ENCODE data around the gene RHBDL3.
"Not testable (repeated sequence)": the region's sequence is repeated elsewhere in the genome, so short reads cannot be mapped to it uniquely, and the experiment has no call there.

Gene RHBDL3, protein sequence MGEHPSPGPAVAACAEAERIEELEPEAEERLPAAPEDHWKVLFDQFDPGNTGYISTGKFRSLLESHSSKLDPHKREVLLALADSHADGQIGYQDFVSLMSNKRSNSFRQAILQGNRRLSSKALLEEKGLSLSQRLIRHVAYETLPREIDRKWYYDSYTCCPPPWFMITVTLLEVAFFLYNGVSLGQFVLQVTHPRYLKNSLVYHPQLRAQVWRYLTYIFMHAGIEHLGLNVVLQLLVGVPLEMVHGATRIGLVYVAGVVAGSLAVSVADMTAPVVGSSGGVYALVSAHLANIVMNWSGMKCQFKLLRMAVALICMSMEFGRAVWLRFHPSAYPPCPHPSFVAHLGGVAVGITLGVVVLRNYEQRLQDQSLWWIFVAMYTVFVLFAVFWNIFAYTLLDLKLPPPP

DNA sequence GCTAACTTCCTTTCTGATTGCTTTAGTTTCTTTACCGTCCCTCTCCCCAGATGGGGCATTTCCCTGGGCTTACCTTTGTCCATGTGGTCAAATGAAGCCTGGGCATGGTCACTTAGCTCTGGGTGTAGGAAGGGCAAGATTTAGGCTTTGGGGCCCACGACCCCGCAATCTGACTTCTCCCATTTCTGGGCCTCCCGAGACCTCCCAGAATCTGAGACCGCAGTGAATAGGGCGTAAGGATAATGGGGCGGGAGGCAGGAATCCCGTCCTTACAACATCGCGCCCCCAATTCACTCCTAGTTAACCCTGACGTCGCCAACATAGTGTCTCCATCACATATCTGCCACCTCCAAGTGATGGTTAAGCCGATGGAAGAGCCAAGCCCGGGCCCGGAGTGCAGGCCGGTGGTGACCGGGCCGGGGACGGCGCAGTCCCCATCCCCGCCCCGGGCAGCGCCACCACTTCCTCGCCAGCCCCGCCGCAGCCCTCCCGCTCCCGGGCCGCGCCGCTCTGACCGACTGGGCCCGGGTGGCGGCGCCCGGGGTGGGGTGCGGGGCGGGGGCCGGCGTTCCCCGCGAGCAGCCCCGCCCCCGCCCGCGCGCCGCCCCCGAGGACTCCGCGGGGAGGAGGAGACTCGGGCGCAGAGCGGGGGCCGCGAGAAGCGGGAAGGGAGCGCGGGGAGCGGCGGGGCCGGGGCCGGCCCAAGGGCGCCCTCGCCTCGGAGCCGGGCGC lies at the start of gene RHBDL3:
RHBDL3 (plus strand) TSS at position 641 of the 732 bp plus-strand sequence. CDS start 358 bp downstream, outside the sequence.
- no peak for DNase-seq

DNA sequence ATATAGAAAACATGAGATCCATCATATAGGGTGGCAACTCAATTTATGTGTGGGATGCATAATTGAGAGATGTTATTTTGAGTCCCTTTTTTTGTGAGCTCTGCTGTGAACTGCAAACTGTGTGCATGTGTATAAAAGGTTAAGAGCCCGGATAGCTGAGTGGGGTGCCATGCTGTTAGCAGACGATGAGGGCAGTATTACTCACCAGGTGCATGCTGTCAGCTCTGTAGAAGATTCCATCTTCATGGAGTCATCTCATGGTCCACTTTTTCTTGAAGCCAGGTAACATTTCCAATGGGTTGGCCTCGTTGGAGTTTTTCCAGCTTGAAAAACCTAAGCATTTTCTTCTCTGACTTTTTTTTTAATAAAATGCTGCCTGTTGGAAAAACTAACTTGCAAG lies 43.0 kb upstream of the RHBDL3 start:
- no peak for DNase-seq

DNA sequence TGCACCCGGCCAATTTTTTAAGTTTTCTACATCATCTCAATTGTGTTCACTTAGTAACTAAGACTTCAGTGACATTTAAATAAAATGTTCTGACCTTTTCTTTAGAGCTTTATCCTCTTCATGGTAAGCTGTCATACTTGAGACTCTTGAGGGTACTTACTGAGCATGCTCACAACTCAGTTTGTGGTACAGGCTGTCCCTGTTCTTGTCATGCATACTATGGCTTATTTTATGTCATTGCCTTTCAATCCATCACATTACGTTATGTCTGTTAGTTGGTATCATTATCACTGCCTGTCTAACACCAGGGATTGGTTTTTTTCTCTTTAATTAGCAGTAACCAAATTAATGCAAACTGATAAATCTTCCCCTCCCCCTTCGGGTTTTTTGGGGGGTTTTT lies 41.9 kb upstream of the RHBDL3 start:
- no peak for DNase-seq

DNA sequence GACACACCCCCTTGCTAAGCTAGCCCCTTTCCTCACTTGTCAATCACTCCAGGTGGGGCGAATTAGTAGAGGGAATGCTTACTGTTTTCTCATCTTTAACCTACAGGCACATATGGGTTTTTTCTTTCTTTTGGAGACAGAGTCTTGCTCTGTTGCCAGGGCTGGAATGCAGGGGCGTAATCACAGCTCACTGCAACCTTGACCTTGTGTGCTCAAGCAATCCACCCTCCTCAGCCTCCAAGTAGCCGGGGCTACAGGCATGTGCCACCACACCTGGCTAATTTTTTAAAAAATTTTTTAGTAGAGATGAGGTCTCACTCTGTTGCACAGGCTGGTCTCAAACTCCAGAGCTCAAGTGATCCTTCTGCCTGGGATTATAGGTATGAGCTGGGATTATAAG lies 38.7 kb upstream of the RHBDL3 start:
- DNase-seq: no peak

DNA sequence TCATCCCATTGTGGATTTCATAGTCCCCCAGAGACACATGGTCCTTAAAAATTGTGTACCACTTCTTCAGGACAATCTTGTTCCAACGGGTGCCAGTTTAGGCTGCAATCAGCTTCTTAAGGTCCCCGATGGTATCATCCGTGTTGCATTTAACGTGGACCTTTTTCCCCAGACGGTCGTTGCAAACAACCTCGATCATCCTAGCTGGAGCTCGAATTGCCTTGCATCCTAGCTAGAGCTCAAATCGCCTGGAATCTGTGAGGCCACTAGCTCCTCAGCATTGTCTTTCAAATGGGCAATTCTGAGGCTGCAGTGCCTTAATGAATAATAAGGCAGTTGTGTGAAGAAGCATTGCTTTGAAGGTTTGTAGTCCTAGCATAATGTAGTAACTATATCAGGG lies 37.7 kb upstream of the RHBDL3 start:
- no peak for DNase-seq

DNA sequence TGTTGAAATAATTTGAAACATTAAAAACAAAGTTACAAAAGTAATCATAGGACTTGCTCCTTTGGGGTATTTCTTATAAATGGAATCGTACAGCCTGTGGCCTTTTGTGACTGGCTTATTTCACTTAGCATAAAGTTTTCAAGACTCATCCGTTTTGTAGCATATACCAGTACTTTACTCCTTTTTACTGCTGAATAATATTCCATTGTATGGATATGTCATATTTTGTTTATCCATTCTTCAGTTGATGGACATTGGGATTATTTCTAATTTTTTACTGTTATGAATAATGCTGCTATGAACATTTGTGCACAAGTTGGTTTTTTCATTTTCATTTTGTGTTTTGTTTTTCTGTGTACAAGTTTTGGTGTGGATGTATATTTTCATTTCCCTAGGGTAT lies 30.0 kb upstream of the RHBDL3 start:
- DNase-seq: no peak

DNA sequence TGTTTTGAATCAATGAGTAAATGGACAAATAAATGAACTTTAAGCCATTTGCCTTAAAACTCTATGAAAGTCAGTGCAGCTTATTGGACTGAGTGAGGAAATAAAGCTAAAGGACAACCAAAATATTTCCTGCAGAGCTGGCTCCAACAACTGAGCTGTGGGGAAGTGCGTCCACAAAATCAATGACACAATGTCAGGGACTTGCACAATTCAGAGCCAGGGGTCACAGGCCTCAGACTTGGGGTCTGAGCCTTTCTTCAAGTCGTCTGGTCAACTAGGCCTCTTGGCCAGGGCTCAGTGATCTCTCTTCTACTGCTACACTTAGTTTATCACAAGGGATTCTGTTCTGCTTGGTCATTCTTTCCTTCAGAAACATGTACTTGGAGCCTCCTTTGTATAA lies 26.2 kb upstream of the RHBDL3 start:
- no peak for DNase-seq

DNA sequence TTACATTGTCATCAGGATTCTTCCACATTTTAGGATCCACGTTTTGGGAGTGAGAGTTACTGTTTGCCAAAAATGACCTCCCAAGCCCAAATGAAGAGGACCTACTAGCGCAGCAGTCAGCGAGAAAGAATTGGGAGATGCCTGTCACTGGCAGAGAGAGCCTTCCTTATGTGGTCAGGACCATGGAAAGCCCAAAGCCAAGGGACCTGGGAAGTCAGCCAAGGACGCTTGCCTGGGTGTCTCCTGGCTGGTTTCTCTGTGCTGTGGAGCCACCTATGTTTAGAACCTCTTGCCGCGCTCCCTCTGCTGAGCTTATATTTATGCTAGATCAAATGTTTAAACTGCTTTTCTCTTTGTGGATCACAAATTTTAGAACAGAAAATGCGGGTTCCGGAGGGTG lies 24.9 kb upstream of the RHBDL3 start:
- DNase-seq: no peak

DNA sequence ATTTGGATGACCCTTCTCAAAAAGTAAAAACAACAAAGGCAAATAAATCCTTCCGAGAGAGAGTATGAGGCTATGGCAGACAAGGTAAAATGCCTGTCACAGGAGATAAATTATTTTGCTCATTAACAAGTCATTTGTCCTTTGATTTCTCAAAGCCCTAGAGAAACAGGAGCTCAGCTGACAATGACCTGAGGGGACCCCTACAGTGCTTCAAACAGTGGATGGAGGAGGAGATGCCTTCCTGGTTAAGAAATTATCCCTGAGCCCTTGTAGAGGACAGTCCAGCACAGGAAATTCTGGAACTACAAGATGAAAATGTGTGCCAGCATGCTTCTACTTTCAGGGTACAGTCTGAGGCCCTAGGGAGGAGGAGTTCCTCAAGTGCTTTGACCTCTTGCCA lies 24.0 kb upstream of the RHBDL3 start:
- no peak for DNase-seq

DNA sequence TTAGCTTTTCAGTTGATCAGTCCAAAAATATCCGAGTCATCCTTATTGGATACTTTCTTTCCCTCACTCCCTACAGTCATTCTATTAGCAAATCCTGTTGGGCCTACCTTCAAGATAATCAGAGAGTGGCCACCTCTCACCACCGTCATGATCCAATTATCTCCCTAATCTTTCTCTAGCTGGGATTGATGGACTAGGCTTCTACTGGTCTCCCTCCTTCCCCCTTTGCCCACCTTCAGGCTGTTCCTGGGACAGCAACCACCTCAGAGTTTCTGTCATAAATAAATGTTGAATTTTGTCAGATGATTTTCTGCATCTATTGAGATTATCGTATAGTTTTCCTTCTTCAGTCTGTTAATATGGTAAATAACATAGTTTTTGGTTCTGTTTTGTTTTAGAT lies 16.2 kb upstream of the RHBDL3 start:
- no peak for DNase-seq

DNA sequence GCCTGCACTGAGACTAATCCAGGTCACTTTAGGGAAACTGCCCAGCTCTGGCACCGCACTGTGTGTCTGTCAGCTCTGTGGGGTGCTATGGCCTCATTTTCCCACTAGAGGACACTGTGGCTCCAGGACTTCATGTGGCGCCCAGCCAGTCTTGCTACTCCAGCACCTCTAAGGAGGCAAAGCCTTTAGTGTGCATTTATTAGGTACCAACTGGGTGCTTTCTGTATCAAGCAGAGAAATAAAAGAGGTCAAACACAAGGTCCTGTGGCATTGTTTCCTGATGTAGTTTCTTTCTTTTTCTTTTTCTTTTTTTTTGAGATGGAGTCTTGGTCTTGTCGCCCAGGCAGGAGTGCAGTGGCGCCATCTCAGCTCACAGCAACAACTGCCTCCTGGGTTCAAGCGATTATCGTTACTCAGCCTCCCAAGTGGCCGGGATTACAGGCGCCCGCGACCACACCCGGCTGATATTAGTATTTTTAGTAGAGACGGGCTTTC lies 12.5 kb upstream of the RHBDL3 start:
- DNase-seq: peak; percentile 67

DNA sequence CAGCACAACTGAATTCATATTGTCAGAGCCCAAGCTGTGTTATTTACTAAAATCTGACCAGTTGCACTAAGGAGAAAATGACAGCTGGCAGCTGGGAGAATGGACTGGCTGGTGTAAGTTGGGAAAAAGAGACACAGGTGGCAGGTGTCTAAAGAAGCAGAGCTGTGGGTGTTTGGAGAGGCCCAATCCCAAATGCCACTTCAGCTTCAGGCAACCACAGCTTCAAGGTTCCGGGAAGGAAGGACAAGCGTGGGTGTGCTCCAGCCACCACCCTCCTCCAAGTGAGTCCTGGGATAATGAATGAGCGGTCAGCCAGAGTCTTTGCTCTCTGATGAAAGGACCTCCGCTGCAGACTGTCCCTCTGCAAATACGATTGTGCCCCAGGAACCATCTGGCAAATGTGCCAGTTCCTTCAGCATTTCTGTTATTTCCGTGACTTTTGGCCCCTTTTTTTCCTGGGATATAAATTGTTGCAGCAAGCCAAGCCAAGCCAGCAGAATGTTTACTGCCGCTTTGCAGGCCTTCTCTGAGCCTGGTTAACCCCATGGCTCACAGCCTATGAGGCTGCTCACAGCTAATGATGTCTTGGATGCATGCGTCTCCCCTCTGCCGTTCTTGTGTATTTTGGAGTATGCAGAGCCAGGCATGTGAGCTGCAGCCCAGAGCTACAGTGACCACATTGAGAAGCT lies 9.5 kb upstream of the RHBDL3 start:
- DNase-seq: no peak

DNA sequence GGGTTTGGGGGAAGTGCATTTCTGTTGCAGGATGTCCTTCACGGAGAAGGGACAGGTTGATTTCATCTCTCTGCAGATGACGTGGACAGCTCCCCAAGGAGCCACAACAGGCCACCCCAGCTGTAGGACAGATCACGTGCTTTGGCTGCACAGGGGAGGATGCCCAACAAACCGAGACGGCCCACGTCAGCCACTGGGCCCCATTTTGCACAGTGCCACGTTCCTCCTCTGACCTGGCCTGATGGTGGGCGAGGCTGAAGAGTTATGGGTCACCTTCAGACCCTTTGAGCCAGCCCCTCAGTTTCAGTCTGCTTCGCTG lies 9.0 kb upstream of the RHBDL3 start:
- DNase-seq: no peak

DNA sequence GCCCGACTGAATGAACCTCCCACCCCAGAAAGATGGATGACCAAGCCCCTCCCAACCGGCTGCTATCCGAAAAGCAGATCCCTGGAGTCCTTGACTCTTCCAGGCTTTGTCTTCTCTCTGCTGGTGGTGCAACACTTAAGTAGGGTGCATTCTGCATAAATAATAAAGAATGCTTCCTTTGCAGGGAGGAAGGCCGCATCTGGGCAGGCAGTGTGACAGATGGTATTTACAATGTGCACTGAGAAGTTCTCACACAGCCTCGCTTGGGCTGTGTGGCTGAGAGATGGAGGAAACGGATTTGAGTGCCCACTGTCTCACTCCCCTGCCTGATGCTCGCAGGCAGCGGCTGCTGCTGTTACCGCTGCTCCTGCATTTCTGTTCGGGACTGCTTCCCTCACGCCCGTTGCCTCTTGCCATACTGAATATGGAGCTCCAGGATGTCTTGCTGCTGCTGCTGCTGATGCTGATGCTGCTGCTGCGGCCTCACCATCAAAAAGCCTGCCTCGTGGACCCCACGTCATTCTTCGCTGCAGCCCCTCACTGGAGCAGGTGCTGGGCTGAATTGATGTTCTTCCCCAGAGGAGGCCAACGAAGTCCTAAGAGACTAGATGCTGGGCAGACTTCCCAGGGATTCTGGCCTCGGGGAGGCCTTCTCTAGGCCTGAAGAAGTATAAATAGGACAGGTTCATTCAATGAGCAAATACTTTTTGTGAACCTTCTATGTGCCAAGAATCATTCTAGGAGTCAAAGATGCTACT lies 7.1 kb upstream of the RHBDL3 start:
- no peak for DNase-seq

DNA sequence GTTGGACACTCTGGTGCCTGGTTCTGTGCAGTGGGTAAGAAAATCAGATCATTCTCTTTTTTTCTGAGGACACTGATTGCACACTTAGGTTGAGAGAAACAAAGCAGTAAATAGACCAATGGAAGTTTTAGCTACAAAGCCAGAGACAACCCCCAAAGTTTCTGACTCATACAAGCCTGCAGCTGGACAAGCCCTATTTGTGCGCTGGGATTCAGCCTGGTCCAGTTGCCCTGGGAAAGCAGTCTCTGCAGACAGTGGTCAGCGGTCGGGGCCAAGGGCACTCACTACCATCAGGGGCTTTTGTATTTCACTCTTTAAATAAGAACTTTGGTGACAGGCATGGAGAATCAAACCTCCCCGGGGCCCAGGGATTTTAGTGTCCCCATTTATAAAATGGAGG lies 6.0 kb upstream of the RHBDL3 start:
- DNase-seq: no peak

DNA sequence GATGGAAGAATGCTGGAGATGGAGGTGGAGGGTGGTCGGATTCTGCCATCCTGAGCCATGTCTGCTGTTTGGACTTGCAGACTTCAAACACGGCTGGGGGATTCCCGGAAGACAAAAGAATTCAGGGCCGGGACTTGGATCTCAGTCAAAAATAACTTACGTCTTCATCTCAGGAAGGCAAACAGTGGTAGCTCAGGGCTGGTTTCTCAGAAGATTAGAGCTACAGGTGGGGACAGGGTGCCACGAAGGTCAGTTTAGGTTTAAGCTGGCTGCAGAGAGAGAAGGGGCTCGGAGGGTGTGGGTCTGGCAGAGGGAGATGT lies 4.3 kb upstream of the RHBDL3 start:
- DNase-seq: no peak

DNA sequence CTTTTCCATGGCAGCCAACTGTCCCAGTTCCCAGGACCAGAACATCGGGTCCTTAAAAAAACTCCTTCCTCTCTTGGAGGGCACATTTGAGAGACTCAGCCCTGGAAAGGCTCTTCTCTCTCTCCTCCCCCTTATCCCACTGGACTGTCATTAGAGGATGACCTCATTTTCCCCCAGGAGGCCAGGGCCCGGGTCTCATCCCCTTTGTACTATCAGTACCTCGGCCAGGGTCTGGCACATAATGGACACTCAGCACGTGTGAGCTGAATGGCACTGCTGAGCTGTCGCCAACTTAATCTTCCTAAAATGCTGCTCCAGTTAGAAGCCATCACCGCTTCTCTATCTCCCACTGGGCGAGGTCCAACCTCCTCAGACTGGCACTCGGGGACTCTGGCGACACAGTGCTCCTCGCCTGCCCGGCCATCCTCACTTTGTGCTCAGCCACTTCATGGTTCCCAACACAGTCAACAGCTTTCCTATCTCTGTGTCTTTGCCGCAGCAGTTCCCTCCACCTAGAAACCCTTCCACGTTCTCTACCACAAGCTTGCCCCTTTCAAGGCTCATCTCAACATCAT lies 3.6 kb upstream of the RHBDL3 start:
- no peak for DNase-seq

DNA sequence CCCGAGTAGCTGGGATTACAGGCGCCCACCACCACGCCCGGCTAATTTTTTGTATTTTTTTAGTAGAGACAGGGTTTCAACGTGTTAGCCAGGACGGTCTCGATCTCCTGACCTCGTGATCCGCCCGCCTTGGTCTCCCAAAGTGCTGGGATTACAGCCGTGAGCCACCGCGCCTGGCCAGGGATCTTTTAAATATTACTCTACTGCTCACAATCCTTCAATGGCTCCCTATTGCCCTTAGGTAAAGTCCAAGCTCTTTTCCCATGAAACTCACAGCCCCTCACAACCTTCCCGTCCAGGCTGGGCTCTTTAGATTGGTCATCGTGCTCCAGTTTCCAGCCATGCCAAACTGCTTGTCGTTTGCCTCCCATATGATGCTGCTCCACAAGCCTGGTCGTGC lies 2.1 kb upstream of the RHBDL3 start:
- DNase-seq: not testable (repeated sequence)

DNA sequence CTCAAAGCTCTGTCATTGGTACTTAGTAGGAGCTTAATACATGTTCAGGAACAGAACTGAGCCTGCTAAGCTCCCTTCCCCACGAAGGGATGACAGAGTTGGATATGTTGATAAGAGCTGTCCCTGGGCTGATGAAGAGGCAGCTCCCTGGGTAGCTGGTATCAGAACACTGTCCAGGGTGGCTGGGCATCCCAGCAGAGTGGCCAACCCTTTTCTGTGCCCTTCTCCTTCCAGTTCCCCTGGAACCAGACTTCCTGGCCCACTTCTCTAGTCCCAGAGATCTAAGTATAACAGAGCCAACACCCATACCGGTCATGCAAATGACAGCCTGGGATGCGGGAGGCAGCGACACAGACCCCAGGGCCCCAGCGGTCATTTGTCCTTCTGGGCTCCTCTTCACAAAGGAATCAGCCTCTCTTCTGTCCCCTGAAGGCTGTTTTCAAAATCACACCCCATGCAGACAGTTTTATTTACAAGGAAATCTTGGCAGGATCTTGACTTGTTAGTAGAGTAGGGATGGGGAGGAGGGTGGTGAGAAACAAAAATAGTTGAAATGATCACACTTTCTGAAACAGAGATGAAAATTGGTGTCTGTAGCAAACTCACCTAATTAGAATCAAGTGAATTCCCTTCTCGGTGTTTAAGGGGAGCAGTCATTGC lies 1.4 kb upstream of the RHBDL3 start:
- DNase-seq: no peak

DNA sequence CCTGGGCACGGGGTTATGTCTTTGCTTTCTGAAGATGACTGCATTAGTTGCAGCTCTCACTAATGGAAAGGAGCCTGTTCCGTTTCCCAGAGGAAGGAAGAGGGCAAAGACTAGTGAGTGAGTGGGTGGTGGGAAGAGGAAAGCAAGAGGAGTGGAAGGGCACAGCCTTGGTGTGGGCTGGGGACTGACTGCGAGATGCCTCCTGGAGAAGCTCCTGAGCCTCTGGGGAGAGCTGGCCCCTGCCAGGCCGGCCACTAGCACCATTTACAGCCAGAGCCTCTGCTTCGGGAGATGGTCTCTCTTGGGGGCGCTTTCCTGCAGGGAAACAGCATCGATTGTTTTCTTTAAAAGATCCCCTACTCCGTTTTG lies 825 bp upstream of the RHBDL3 start:
- no peak for DNase-seq

DNA sequence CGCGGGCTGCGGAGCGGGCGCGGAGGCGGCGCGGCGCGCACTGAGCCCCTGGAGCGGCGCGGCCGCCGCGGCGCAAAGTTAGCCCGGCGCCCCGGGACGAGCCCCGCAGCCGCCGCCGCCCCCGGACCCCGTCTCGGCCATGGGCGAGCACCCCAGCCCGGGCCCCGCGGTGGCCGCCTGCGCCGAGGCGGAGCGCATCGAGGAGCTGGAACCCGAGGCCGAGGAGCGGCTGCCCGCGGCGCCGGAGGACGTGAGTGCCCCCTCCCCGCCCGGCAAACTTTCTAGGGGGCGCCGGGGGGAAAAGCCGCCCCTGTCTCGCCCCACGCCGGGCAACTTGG lies 388 bp downstream of the RHBDL3 start:
- DNase-seq: no peak
